Prostate gland (tissue), 2 donors: ENCODE measurements around the gene PDSS2.

Experiments
- POLR2A ChIP-seq: fragments of 450-650 bp; IDR thresholded peaks from one replicate; pipeline ENCODE4 v1.6.1; 2016; ENCODE audit warnings: antibody characterized with exemption, mild to moderate bottlenecking
- TF ChIP-seq, protein P1 (sequence below), 4 experiments: fragments of 200-600 bp in 2 of 4; fragments of 450-650 bp in 2 of 4; sonication (generic) in 2 of 4; IDR thresholded peaks; 1 replicate in 3 of 4; 2 replicates in 1 of 4; pipeline ENCODE4 v1.5.1; 2016 to 2019; ENCODE audit warnings: antibody characterized with exemption in 4 of 4, mild to moderate bottlenecking in 2 of 4, moderate library complexity in 2 of 4

- TF ChIP-seq, protein P1, sequence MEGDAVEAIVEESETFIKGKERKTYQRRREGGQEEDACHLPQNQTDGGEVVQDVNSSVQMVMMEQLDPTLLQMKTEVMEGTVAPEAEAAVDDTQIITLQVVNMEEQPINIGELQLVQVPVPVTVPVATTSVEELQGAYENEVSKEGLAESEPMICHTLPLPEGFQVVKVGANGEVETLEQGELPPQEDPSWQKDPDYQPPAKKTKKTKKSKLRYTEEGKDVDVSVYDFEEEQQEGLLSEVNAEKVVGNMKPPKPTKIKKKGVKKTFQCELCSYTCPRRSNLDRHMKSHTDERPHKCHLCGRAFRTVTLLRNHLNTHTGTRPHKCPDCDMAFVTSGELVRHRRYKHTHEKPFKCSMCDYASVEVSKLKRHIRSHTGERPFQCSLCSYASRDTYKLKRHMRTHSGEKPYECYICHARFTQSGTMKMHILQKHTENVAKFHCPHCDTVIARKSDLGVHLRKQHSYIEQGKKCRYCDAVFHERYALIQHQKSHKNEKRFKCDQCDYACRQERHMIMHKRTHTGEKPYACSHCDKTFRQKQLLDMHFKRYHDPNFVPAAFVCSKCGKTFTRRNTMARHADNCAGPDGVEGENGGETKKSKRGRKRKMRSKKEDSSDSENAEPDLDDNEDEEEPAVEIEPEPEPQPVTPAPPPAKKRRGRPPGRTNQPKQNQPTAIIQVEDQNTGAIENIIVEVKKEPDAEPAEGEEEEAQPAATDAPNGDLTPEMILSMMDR (IDR thresholded peaks at IDR 0.05): no peak
- TF ChIP-seq POLR2A: no peak
These were observed 188.1 kb downstream of the PDSS2 start for GRCh38 chr6:107271208-107271790.
